Tibial artery (tissue), 4 donors: ENCODE measurements around the gene EPB41L2.
"Not testable (repeated sequence)": the region's sequence is repeated elsewhere in the genome, so short reads cannot be mapped to it uniquely, and the experiment has no call there.

Experiments
- DNase-seq, 2 donors: peaks; one replicate each; pipeline ENCODE4 v3.0.0-alpha.2; 2019
- H3K27ac ChIP-seq, 2 donors: fragments of 200-600 bp; sonication (generic) in 1 of 2; 1 replicate in 1 of 2; 2 replicates in 1 of 2; pipeline ENCODE4 v1.5.1; 2018 to 2019; ENCODE audit warnings: mild to moderate bottlenecking in 1 of 2
- H3K27me3 ChIP-seq, 2 donors: fragments of 200-600 bp; sonication (generic) in 1 of 2; one replicate each; pipeline versions ENCODE4 v1.5.1 to v1.6.0; 2016 to 2019
- H3K36me3 ChIP-seq, 3 donors: fragments of 200-600 bp; sonication (generic) in 2 of 3; one replicate each; pipeline ENCODE4 v1.5.1; 2016 to 2019; ENCODE audit warnings: mild to moderate bottlenecking in 2 of 3
- H3K4me1 ChIP-seq, 4 donors: fragments of 200-600 bp; sonication (generic) in 2 of 4; 1 replicate in 3 of 4; 2 replicates in 1 of 4; pipeline ENCODE4 v1.5.1; 2016 to 2019
- H3K4me3 ChIP-seq, 2 donors: fragments of 200-600 bp; sonication (generic) in 1 of 2; 1 replicate in 1 of 2; 2 replicates in 1 of 2; pipeline ENCODE4 v1.5.1; 2018 to 2019; ENCODE audit warnings: mild to moderate bottlenecking in 2 of 2
- H3K9me3 ChIP-seq, 3 donors: fragments of 200-600 bp; sonication (generic) in 1 of 3; one replicate each; pipeline ENCODE4 v1.5.1; 2016 to 2019
- intact Hi-C: fragments of 100-400 bp; cut with DNase I; formaldehyde crosslinking; loops from one replicate; pipeline ENCODE4 v1.15.0; 2023; ENCODE audit warnings: low total_unique reads
- TF ChIP-seq, protein P1 (sequence below), 2 experiments: fragments of 200-600 bp in 1 of 2; fragments of 450-650 bp in 1 of 2; IDR thresholded peaks; one replicate each; pipeline ENCODE4 v1.5.1; 2017 to 2019; ENCODE audit warnings: antibody characterized with exemption in 2 of 2, mild to moderate bottlenecking in 1 of 2, moderate library complexity in 1 of 2

EPB41L2 gene

GRCh38 chr6:131009790-131010189 is 53.3 kb downstream of the EPB41L2 start:
- no peak overlapping the region for H3K27ac ChIP-seq
- intact Hi-C loops: no loop called here
- peaks cover 0 to 27% (median 10%) of the 10 kb centered on the region in 4 donors for H3K4me1 ChIP-seq
- TF ChIP-seq, protein P1, sequence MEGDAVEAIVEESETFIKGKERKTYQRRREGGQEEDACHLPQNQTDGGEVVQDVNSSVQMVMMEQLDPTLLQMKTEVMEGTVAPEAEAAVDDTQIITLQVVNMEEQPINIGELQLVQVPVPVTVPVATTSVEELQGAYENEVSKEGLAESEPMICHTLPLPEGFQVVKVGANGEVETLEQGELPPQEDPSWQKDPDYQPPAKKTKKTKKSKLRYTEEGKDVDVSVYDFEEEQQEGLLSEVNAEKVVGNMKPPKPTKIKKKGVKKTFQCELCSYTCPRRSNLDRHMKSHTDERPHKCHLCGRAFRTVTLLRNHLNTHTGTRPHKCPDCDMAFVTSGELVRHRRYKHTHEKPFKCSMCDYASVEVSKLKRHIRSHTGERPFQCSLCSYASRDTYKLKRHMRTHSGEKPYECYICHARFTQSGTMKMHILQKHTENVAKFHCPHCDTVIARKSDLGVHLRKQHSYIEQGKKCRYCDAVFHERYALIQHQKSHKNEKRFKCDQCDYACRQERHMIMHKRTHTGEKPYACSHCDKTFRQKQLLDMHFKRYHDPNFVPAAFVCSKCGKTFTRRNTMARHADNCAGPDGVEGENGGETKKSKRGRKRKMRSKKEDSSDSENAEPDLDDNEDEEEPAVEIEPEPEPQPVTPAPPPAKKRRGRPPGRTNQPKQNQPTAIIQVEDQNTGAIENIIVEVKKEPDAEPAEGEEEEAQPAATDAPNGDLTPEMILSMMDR (IDR thresholded peaks at IDR 0.05): no peak
- peaks cover 0 to 10% (median 7%) of the 10 kb centered on the region in 3 donors for H3K9me3 ChIP-seq
- no peaks in the 10 kb centered on the region for H3K27me3 ChIP-seq
- no peak for DNase-seq
- H3K36me3 ChIP-seq: no peaks in the 10 kb centered on the region
- no peak overlapping the region for H3K4me3 ChIP-seq

GRCh38 chr6:131008965-131009364 is 54.1 kb downstream of the EPB41L2 start:
- H3K4me1 ChIP-seq: peaks cover 0 to 20% (median 5%) of the 10 kb centered on the region in 4 donors
- H3K4me3 ChIP-seq, DNase-seq, intact Hi-C loops, H3K36me3 ChIP-seq, H3K27me3 ChIP-seq, H3K27ac ChIP-seq: not testable (repeated sequence)
- H3K9me3 ChIP-seq: peaks cover 0 to 10% (median 7%) of the 10 kb centered on the region in 3 donors

GRCh38 chr6:131007964-131008363 is 55.1 kb downstream of the EPB41L2 start:
- H3K36me3 ChIP-seq, H3K27ac ChIP-seq, H3K4me3 ChIP-seq, DNase-seq, intact Hi-C loops, H3K27me3 ChIP-seq: not testable (repeated sequence)
- Histone ChIP-seq H3K9me3 (peaks cover 0 to 10% (median 7%) of the 10 kb centered on the region in 3 donors), H3K4me1 (peaks cover 0 to 19% (median 4%) of the 10 kb centered on the region in 4 donors)

GRCh38 chr6:131007286-131007685 is 55.8 kb downstream of the EPB41L2 start:
- H3K36me3 ChIP-seq: no peaks in the 10 kb centered on the region
- H3K27ac ChIP-seq: no peak overlapping the region
- intact Hi-C loops: no loop called here
- H3K4me3 ChIP-seq: no peak overlapping the region
- DNase-seq: no peak
- peaks cover 0 to 10% (median 7%) of the 10 kb centered on the region in 3 donors for H3K9me3 ChIP-seq
- no peaks in the 10 kb centered on the region for H3K27me3 ChIP-seq
- TF ChIP-seq, protein P1 (IDR thresholded peaks at IDR 0.05): no peak
- H3K4me1 ChIP-seq: peaks cover 0 to 18% (median under 1%) of the 10 kb centered on the region in 4 donors

GRCh38 chr6:131005439-131006016 is 57.5 kb downstream of the EPB41L2 start:
- Histone ChIP-seq H3K36me3 (no peaks in the 10 kb centered on the region), H3K27me3 (no peaks in the 10 kb centered on the region), H3K4me1 (peaks cover 0 to 25% (median 3%) of the 10 kb centered on the region in 4 donors), H3K27ac (no peak overlapping the region), H3K4me3 (no peak overlapping the region), H3K9me3 (peaks cover 0 to 10% (median 7%) of the 10 kb centered on the region in 3 donors)
- intact Hi-C loops: no loop called here
- DNase-seq: no peak
- TF ChIP-seq, protein P1 (IDR thresholded peaks at IDR 0.05): no peak

GRCh38 chr6:131004936-131005335 is 58.1 kb downstream of the EPB41L2 start:
- no peak overlapping the region for H3K27ac ChIP-seq
- TF ChIP-seq, protein P1 (IDR thresholded peaks at IDR 0.05): no peak
- no peaks in the 10 kb centered on the region for H3K27me3 ChIP-seq
- DNase-seq: no peak
- intact Hi-C loops: no loop called here
- no peak overlapping the region for H3K4me3 ChIP-seq
- H3K36me3 ChIP-seq: no peaks in the 10 kb centered on the region
- H3K4me1 ChIP-seq: peaks cover 0 to 26% (median 3%) of the 10 kb centered on the region in 4 donors
- H3K9me3 ChIP-seq: peaks cover 0 to 10% (median 7%) of the 10 kb centered on the region in 3 donors
